Ascending aorta (tissue), 2 donors: ENCODE data around the gene HOXB8. TPM values are rescaled to one million over a fixed set of nuclear protein-coding genes. Genes with fewer than 3 reads are reported as not detected.
A peak's percentile ranks its signal among the peaks of the same experiment; 100 is the strongest.

ENCODE experiments used
- DNase-seq, 2 donors: peaks; one replicate each; pipeline ENCODE4 v3.0.0-alpha.2; 2019; ENCODE audit warnings: low spot score in 2 of 2
- H3K27ac ChIP-seq, 2 donors: fragments of 200-600 bp; sonication (generic); one replicate each; pipeline ENCODE4 v1.5.1; 2016 to 2017; ENCODE audit warnings: mild to moderate bottlenecking in 1 of 2
- H3K27me3 ChIP-seq: fragments of 200-600 bp; sonication (generic); one replicate; pipeline ENCODE4 v1.5.1; 2017
- H3K36me3 ChIP-seq, 2 donors: fragments of 200-600 bp; sonication (generic); one replicate each; pipeline ENCODE4 v1.5.1; 2016
- H3K4me1 ChIP-seq, 2 donors: fragments of 200-600 bp; sonication (generic); one replicate each; pipeline ENCODE4 v1.5.1; 2016 to 2017; ENCODE audit warnings: mild to moderate bottlenecking in 1 of 2
- H3K4me3 ChIP-seq, 2 donors: fragments of 200-600 bp; sonication (generic); one replicate each; pipeline ENCODE4 v1.5.1; 2016 to 2017; ENCODE audit warnings: mild to moderate bottlenecking in 1 of 2
- H3K9me3 ChIP-seq, 2 donors: fragments of 200-600 bp; sonication (generic); one replicate each; pipeline ENCODE4 v1.5.1; 2016
- CTCF ChIP-seq, 3 experiments: fragments of 200-600 bp in 2 of 3; fragments of 450-650 bp in 1 of 3; sonication (generic) in 2 of 3; IDR thresholded peaks; one replicate each; pipeline ENCODE4 v1.5.1; 2016 to 2019; ENCODE audit warnings: antibody characterized with exemption in 3 of 3, mild to moderate bottlenecking in 1 of 3, moderate library complexity in 1 of 3
- intact Hi-C: fragments of 100-400 bp; cut with DNase I; formaldehyde crosslinking; loops from one replicate; pipeline ENCODE4 v1.15.1; 2023
- total RNA-seq: library from RNA; depleted of rRNA; stranded (reverse); fragments of >200 nt; gene quantifications from one replicate; pipeline ENCODE4 v1.1.0, GENCODE V29; 2016

The HOXB8 gene
- total RNA-seq, 1 donor from 2014 or later: not detected

GRCh38 chr17:48639982-48640857 lies 25.1 kb upstream of the HOXB8 start:
- DNase-seq: no peak
- H3K36me3 ChIP-seq: no peaks in the 10 kb centered on the region
- no peaks in the 10 kb centered on the region for H3K9me3 ChIP-seq
- H3K4me1 ChIP-seq: no peaks in the 10 kb centered on the region
- H3K4me3 ChIP-seq: no peak overlapping the region
- no peak for TF ChIP-seq CTCF (IDR thresholded peaks at IDR 0.05)
- H3K27ac ChIP-seq: no peak overlapping the region
- H3K27me3 ChIP-seq: peaks cover 21% of the 10 kb centered on the region
- intact Hi-C loops: no loop called here

- Histone ChIP-seq H3K27ac (no peak overlapping the region), H3K27me3 (peaks cover 23% of the 10 kb centered on the region), H3K9me3 (no peaks in the 10 kb centered on the region), H3K4me1 (no peaks in the 10 kb centered on the region), H3K36me3 (no peaks in the 10 kb centered on the region), H3K4me3 (no peak overlapping the region)
- intact Hi-C loops: no loop called here
- TF ChIP-seq CTCF (IDR thresholded peaks at IDR 0.05): no peak
- no peak for DNase-seq
Measured at GRCh38 chr17:48639136-48639535, 24.0 kb upstream of the HOXB8 start.

GRCh38 chr17:48637323-48638260 lies 22.5 kb upstream of the HOXB8 start:
- peaks cover 20% of the 10 kb centered on the region for H3K27me3 ChIP-seq

GRCh38 chr17:48636177-48637018 lies 21.3 kb upstream of the HOXB8 start:
- Histone ChIP-seq H3K27me3 (peaks cover 17% of the 10 kb centered on the region), H3K9me3 (no peaks in the 10 kb centered on the region), H3K36me3 (no peaks in the 10 kb centered on the region), H3K4me1 (no peaks in the 10 kb centered on the region), H3K4me3 (no peak overlapping the region), H3K27ac (no peak overlapping the region)
- peak in 1 of 2 donors; percentile 82 for DNase-seq
- intact Hi-C loops: no loop called here
- TF ChIP-seq CTCF (IDR thresholded peaks at IDR 0.05): peak in 2 of 3 experiments; percentile 36 to 53

More at GRCh38 chr17:48637323-48638260, 22.5 kb upstream of the HOXB8 start:
- Histone ChIP-seq H3K4me1 (no peaks in the 10 kb centered on the region), H3K9me3 (no peaks in the 10 kb centered on the region), H3K36me3 (no peaks in the 10 kb centered on the region), H3K4me3 (no peak overlapping the region), H3K27ac (no peak overlapping the region)
- no peak for TF ChIP-seq CTCF (IDR thresholded peaks at IDR 0.05)
- intact Hi-C loops: no loop called here
- DNase-seq: no peak
